ENCODE measurements around the gene ANO7. TPM values are rescaled to one million over a fixed set of nuclear protein-coding genes. Genes with fewer than 3 reads are reported as not detected.
A peak's percentile ranks its signal among the peaks of the same experiment; 100 is the strongest.

Gene ANO7
- total and polyA plus RNA-seq, 2 of the 13 experiments (the other 11 are each of a cell fraction or from before 2014, with no cell fraction given): 4.1 to 4.9 TPM

DNA sequence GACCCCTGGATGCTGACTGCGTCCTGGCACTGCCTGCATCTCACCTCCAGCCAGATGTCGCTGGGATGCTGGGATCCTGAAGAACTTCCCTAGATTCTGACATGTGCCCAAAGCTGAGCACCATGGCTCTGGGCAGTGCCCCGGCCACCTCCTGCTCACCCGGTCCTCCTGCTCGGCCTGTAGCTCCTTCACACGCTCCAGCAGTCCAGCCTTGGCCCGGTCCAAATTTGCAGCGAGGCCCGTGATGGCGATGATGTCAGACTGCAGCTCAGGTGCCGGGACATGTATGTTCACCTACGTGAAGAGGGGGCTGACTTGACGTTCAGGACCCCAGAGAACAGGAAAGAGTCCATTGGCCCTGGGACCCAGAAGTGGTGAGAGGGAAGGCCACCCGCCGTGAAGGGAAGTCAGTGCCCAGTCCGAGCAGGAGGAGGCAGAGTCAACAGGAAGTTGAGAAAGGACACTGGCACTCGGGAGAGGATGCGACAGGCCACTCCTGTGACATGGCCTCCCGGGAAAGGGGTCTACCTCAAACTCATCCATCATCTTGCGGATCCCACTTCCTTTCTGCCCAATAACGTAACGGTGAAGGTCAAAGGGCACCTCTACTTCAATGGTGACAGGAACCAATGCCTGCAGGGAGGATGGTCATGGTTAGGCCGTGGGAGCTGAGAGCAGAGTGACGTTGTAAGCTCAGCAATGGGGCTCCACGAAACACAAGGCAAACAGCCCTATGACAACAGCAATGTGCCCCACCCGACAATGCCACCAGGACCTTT is 46.7 kb downstream of the ANO7 start:
- H3K27me3 ChIP-seq (ENCODE audit: control insufficient read depth in 1 of 2, insufficient read depth in 2 of 2, low read length in 2 of 2): no peaks in the 10 kb centered on the region
- DNase-seq (ENCODE audit: low spot score) (no peak), FAIRE-seq (no peak), ATAC-seq (no peak)
- no TSS peak for BruUV-seq (replicated peaks)
- in situ Hi-C loops (cut with HindIII; ENCODE audit: extremely low pct_ligation_motif_present, low pct_unique_long_range_greater_than_20kb): no loop called here
- no peak overlapping the region for H3K27ac ChIP-seq (ENCODE audit: extremely low read length, insufficient read depth, low read length)
- H3K4me1 ChIP-seq (ENCODE audit: insufficient read depth, low read length): peaks cover 4% of the 10 kb centered on the region
- intact Hi-C loops (cut with micrococcal nuclease; ENCODE audit: unreplicated experiment): no loop called here
- 0 out of 2 replicates have a peak, but pooled peaks have one; percentile 23 for TF ChIP-seq ZBTB39 (CRISPR knock-in tag; IDR thresholded peaks at IDR 0.05)
- no peak for TF ChIP-seq THAP11 (CRISPR knock-in tag; IDR thresholded peaks at IDR 0.05)
- no peak for TF ChIP-seq ZNF782 (CRISPR knock-in tag; IDR thresholded peaks at IDR 0.05; ENCODE audit: borderline replicate concordance)
- no peak for TF ChIP-seq RARG (CRISPR knock-in tag; IDR thresholded peaks at IDR 0.05; ENCODE audit: low read depth)
- no peak for TF ChIP-seq NFATC3 (CRISPR knock-in tag; IDR thresholded peaks at IDR 0.05)
- no peak for TF ChIP-seq MIXL1 (CRISPR knock-in tag; IDR thresholded peaks at IDR 0.05)
- TF ChIP-seq GTF3A (CRISPR knock-in tag; conservative IDR thresholded peaks at IDR 0.05): no peak
- TF ChIP-seq, protein P1, sequence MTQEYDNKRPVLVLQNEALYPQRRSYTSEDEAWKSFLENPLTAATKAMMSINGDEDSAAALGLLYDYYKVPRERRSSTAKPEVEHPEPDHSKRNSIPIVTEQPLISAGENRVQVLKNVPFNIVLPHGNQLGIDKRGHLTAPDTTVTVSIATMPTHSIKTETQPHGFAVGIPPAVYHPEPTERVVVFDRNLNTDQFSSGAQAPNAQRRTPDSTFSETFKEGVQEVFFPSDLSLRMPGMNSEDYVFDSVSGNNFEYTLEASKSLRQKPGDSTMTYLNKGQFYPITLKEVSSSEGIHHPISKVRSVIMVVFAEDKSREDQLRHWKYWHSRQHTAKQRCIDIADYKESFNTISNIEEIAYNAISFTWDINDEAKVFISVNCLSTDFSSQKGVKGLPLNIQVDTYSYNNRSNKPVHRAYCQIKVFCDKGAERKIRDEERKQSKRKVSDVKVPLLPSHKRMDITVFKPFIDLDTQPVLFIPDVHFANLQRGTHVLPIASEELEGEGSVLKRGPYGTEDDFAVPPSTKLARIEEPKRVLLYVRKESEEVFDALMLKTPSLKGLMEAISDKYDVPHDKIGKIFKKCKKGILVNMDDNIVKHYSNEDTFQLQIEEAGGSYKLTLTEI (CRISPR knock-in tag; conservative IDR thresholded peaks at IDR 0.05): no peak
- no peak for TF ChIP-seq PHB2 (IDR thresholded peaks at IDR 0.05; ENCODE audit: partially characterized antibody)
- TF ChIP-seq, protein P2, sequence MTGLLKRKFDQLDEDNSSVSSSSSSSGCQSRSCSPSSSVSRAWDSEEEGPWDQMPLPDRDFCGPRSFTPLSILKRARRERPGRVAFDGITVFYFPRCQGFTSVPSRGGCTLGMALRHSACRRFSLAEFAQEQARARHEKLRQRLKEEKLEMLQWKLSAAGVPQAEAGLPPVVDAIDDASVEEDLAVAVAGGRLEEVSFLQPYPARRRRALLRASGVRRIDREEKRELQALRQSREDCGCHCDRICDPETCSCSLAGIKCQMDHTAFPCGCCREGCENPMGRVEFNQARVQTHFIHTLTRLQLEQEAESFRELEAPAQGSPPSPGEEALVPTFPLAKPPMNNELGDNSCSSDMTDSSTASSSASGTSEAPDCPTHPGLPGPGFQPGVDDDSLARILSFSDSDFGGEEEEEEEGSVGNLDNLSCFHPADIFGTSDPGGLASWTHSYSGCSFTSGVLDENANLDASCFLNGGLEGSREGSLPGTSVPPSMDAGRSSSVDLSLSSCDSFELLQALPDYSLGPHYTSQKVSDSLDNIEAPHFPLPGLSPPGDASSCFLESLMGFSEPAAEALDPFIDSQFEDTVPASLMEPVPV (CRISPR knock-in tag; IDR thresholded peaks at IDR 0.05): no peak
- TF ChIP-seq, protein P3, sequence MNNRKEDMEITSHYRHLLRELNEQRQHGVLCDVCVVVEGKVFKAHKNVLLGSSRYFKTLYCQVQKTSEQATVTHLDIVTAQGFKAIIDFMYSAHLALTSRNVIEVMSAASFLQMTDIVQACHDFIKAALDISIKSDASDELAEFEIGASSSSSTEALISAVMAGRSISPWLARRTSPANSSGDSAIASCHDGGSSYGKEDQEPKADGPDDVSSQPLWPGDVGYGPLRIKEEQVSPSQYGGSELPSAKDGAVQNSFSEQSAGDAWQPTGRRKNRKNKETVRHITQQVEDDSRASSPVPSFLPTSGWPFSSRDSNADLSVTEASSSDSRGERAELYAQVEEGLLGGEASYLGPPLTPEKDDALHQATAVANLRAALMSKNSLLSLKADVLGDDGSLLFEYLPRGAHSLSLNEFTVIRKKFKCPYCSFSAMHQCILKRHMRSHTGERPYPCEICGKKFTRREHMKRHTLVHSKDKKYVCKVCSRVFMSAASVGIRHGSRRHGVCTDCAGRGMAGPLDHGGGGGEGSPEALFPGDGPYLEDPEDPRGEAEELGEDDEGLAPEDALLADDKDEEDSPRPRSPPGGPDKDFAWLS (CRISPR knock-in tag; IDR thresholded peaks at IDR 0.05; ENCODE audit: borderline replicate concordance): no peak
- TF ChIP-seq RBM22 (optimal IDR thresholded peaks at IDR 0.05; ENCODE audit: low read length): peak; percentile 58
- TF ChIP-seq, protein P4, sequence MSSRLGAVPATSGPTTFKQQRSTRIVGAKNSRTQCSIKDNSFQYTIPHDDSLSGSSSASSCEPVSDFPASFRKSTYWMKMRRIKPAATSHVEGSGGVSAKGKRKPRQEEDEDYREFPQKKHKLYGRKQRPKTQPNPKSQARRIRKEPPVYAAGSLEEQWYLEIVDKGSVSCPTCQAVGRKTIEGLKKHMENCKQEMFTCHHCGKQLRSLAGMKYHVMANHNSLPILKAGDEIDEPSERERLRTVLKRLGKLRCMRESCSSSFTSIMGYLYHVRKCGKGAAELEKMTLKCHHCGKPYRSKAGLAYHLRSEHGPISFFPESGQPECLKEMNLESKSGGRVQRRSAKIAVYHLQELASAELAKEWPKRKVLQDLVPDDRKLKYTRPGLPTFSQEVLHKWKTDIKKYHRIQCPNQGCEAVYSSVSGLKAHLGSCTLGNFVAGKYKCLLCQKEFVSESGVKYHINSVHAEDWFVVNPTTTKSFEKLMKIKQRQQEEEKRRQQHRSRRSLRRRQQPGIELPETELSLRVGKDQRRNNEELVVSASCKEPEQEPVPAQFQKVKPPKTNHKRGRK (CRISPR knock-in tag; IDR thresholded peaks at IDR 0.05): no peak
- no peak for TF ChIP-seq ARNT (IDR thresholded peaks at IDR 0.05)
- TF ChIP-seq DNMT1 (CRISPR knock-in tag; IDR thresholded peaks at IDR 0.05): 0 out of 2 replicates have a peak, but pooled peaks have one; percentile 20
- H3K9me3 ChIP-seq (ENCODE audit: low read length): no peaks in the 10 kb centered on the region
- H3K79me2 ChIP-seq (ENCODE audit: insufficient read depth, low read length): peaks cover 3% of the 10 kb centered on the region
- no peak overlapping the region for H3K9ac ChIP-seq (ENCODE audit: insufficient read depth, low read depth, low read length)
- POLR2A ChIA-PET: no interaction called here
- peaks cover 76 to 98% of the 10 kb centered on the region in 2 experiments for H3K36me3 ChIP-seq (replicated peaks in 1 of 2; ENCODE audit: control insufficient read depth in 1 of 2, insufficient read depth in 2 of 2, low read length in 2 of 2)
- no peak overlapping the region for H3K4me2 ChIP-seq (ENCODE audit: low read depth, low read length)
- CTCF ChIA-PET (ENCODE audit: low intra/inter-chr PET ratio, low total read pairs): no interaction called here
- H3K4me3 ChIP-seq (replicated peaks in 1 of 3; ENCODE audit: insufficient read depth in 1 of 3, low read depth in 2 of 3, low read length in 3 of 3): no peak overlapping the region
- no peak overlapping the region for H2AFZ ChIP-seq (ENCODE audit: low read length)
- WGBS (ENCODE audit: low lambda C conversion rate): 97% methylated on average over 26 of the region's 26 CpGs
- H4K20me1 ChIP-seq (ENCODE audit: insufficient read depth, low read length): peaks cover 52% of the 10 kb centered on the region; the same call in 1 of the 2 replicates
